ENCODE measurements around the gene OVCH2.

DNA sequence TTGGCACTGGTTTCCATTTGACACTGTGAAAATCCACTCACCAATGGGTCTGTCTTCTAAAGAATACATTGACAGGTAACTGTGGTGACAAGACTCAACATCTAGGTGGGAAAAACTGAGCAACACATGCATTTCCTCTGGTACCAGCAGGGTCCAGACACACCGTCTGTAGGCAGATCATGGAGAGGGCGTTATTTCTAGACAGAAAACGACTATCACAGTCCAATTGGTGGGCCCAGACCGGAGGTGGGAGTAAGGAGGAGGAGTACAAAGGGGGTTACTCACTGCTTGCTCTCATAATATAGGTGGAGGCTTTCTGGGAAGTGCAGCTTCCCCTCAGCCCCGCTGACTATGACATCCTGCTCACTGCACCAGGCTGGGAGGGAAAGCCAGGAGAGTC is 9.9 kb downstream of the OVCH2 start:
- no peak for TF ChIP-seq POLR2A (IDR thresholded peaks at IDR 0.05)
- TF ChIP-seq, protein P1, sequence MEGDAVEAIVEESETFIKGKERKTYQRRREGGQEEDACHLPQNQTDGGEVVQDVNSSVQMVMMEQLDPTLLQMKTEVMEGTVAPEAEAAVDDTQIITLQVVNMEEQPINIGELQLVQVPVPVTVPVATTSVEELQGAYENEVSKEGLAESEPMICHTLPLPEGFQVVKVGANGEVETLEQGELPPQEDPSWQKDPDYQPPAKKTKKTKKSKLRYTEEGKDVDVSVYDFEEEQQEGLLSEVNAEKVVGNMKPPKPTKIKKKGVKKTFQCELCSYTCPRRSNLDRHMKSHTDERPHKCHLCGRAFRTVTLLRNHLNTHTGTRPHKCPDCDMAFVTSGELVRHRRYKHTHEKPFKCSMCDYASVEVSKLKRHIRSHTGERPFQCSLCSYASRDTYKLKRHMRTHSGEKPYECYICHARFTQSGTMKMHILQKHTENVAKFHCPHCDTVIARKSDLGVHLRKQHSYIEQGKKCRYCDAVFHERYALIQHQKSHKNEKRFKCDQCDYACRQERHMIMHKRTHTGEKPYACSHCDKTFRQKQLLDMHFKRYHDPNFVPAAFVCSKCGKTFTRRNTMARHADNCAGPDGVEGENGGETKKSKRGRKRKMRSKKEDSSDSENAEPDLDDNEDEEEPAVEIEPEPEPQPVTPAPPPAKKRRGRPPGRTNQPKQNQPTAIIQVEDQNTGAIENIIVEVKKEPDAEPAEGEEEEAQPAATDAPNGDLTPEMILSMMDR (IDR thresholded peaks at IDR 0.05), result no peak
